ENCODE results near the gene RPS6KA5.
"Not testable (repeated sequence)": the region's sequence is repeated elsewhere in the genome, so short reads cannot be mapped to it uniquely, and the experiment has no call there.

RPS6KA5 gene

GRCh38 chr14:90993792-90994191 is 66.6 kb downstream of the RPS6KA5 start:
- Histone ChIP-seq H3K4me1 (ENCODE audit: control insufficient read depth, insufficient read depth, low read length) (peaks cover 10% of the 10 kb centered on the region), H3K9me3 (ENCODE audit: control insufficient read depth, low read length) (no peaks in the 10 kb centered on the region), H3K9ac (ENCODE audit: low read length) (no peak overlapping the region), H3K27me3 (ENCODE audit: control insufficient read depth, insufficient read depth, low read length) (no peaks in the 10 kb centered on the region), H3K36me3 (ENCODE audit: control insufficient read depth, insufficient read depth, low read length) (no peaks in the 10 kb centered on the region), H3K4me3 (ENCODE audit: low read length) (no peak overlapping the region)

GRCh38 chr14:90991690-90992443 is 68.6 kb downstream of the RPS6KA5 start:
- H3K4me1 ChIP-seq (ENCODE audit: control insufficient read depth, insufficient read depth, low read length) = peaks cover 10% of the 10 kb centered on the region
- H3K9ac ChIP-seq (ENCODE audit: low read length) = no peak overlapping the region
- no peak overlapping the region for H3K4me3 ChIP-seq (ENCODE audit: low read length)
- H3K27me3 ChIP-seq (ENCODE audit: control insufficient read depth, insufficient read depth, low read length) = no peaks in the 10 kb centered on the region
- no peaks in the 10 kb centered on the region for H3K36me3 ChIP-seq (ENCODE audit: control insufficient read depth, insufficient read depth, low read length)
- H3K9me3 ChIP-seq (ENCODE audit: control insufficient read depth, low read length) = no peaks in the 10 kb centered on the region

GRCh38 chr14:90990141-90990540 is 70.3 kb downstream of the RPS6KA5 start:
- no peak overlapping the region for H3K4me3 ChIP-seq (ENCODE audit: low read length)
- no peak overlapping the region for H3K9ac ChIP-seq (ENCODE audit: low read length)
- H3K27me3 ChIP-seq (ENCODE audit: control insufficient read depth, insufficient read depth, low read length) = no peaks in the 10 kb centered on the region
- H3K36me3 ChIP-seq (ENCODE audit: control insufficient read depth, insufficient read depth, low read length) = no peaks in the 10 kb centered on the region
- H3K9me3 ChIP-seq (ENCODE audit: control insufficient read depth, low read length) = no peaks in the 10 kb centered on the region
- H3K4me1 ChIP-seq (ENCODE audit: control insufficient read depth, insufficient read depth, low read length) = peaks cover 3% of the 10 kb centered on the region

DNA sequence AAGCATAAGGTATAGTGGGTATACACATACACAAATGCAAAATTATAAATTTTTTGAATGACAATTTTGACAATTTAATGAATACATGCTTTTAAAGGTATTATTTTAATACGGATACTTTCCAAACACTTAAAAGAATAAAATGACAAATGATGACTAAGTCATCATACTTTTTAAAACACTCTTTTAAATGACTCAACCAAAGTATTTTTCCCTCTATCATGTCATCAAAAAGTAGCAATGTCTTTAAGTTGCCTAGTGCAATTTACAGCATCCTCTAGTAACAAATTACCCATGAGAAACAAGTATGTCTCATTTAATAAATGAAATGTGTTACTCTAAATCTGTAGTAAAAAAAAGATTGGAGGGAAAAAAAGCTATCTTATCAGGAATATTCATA is 73.3 kb downstream of the RPS6KA5 start:
- Histone ChIP-seq H3K4me1 (ENCODE audit: control insufficient read depth, insufficient read depth, low read length) (no peaks in the 10 kb centered on the region), H3K36me3 (ENCODE audit: control insufficient read depth, insufficient read depth, low read length) (no peaks in the 10 kb centered on the region), H3K9me3 (ENCODE audit: control insufficient read depth, low read length) (no peaks in the 10 kb centered on the region), H3K27me3 (ENCODE audit: control insufficient read depth, insufficient read depth, low read length) (no peaks in the 10 kb centered on the region), H3K9ac (ENCODE audit: low read length) (no peak overlapping the region), H3K4me3 (ENCODE audit: low read length) (no peak overlapping the region)

GRCh38 chr14:90986510-90986909 is 73.9 kb downstream of the RPS6KA5 start:
- H3K27me3 ChIP-seq (ENCODE audit: control insufficient read depth, insufficient read depth, low read length) = no peaks in the 10 kb centered on the region
- no peaks in the 10 kb centered on the region for H3K4me1 ChIP-seq (ENCODE audit: control insufficient read depth, insufficient read depth, low read length)
- no peaks in the 10 kb centered on the region for H3K9me3 ChIP-seq (ENCODE audit: control insufficient read depth, low read length)
- H3K36me3 ChIP-seq (ENCODE audit: control insufficient read depth, insufficient read depth, low read length) = no peaks in the 10 kb centered on the region
- H3K4me3 ChIP-seq (ENCODE audit: low read length) = no peak overlapping the region
- no peak overlapping the region for H3K9ac ChIP-seq (ENCODE audit: low read length)

DNA sequence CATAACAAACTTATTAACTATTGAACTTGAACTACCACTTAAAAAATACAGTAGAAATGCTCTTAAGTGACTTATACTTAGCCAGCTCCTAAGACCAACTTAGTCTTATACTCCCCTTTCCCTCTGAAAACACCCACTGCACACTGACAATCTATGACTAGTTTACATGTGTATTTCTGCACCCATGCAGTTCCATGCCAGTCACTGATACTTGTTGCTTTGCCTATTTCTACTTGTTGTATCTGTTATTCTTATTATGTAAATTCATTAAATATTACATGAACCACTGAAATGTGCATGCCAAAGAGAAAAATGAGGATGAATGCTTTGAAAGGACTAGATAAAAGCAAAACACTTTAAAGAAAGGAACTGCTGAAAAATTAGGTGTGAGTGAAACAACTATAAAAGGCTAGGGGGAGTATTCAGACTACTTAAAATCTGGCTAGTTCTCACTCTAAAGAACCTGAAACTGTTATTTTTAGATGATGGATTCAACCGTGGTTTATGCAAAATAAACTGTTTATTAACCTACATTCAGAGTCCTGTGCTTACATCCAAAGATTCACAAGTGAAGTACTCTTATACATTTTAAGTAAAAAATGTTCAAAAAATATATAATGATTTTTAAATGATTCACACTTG is 74.7 kb downstream of the RPS6KA5 start:
- H3K36me3 ChIP-seq (ENCODE audit: control insufficient read depth, insufficient read depth, low read length) = no peaks in the 10 kb centered on the region
- no peak overlapping the region for H3K4me3 ChIP-seq (ENCODE audit: low read length)
- H3K4me1 ChIP-seq (ENCODE audit: control insufficient read depth, insufficient read depth, low read length) = no peaks in the 10 kb centered on the region
- no peaks in the 10 kb centered on the region for H3K9me3 ChIP-seq (ENCODE audit: control insufficient read depth, low read length)
- H3K9ac ChIP-seq (ENCODE audit: low read length) = no peak overlapping the region
- H3K27me3 ChIP-seq (ENCODE audit: control insufficient read depth, insufficient read depth, low read length) = no peaks in the 10 kb centered on the region

DNA sequence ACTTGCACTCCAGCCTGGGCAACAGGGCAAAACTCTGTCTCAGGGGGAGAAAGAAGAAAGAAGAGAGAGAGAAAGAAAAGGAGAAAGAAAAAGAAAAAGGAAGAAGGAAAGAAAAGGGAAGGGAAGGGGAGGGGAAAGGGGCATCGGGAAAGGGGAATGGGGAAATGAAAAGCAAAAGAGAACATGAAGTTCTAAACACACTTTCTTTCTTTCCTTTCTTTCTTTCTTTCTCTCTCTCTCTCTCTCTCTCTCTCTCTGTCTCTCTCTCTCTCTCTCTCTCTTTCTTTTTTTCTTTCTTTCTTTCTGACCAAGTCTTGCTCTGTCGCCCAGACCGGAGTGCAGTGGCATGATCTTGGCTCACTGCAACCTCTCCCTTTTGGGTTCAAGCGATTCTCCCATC is 76.9 kb downstream of the RPS6KA5 start:
- Histone ChIP-seq H3K9ac (ENCODE audit: low read length) (no peak overlapping the region), H3K4me3 (ENCODE audit: low read length) (no peak overlapping the region), H3K36me3 (ENCODE audit: control insufficient read depth, insufficient read depth, low read length) (no peaks in the 10 kb centered on the region), H3K4me1 (ENCODE audit: control insufficient read depth, insufficient read depth, low read length) (no peaks in the 10 kb centered on the region), H3K27me3 (ENCODE audit: control insufficient read depth, insufficient read depth, low read length) (no peaks in the 10 kb centered on the region), H3K9me3 (ENCODE audit: control insufficient read depth, low read length) (no peaks in the 10 kb centered on the region)

DNA sequence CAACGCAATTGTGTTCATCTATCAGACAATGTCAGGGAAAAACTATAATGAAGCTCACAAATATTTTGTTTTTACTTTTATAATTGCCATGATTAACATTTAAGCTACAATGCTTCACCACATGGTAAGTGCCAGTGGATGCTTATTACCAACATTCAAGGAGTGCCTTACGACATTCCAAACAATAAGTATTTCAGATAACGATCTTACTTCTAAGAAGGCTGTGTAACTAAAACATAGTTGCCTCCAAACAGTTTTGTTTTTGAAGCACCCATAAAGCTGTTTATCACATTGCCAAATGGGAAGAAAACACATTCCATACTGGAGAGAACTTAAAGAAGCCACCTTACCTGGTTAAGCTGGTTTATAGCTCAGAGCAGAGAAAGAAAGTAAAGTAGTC is 78.8 kb downstream of the RPS6KA5 start:
- H3K36me3 ChIP-seq (ENCODE audit: control insufficient read depth, insufficient read depth, low read length) = no peaks in the 10 kb centered on the region
- H3K4me1 ChIP-seq (ENCODE audit: control insufficient read depth, insufficient read depth, low read length) = no peaks in the 10 kb centered on the region
- no peaks in the 10 kb centered on the region for H3K9me3 ChIP-seq (ENCODE audit: control insufficient read depth, low read length)
- no peak overlapping the region for H3K4me3 ChIP-seq (ENCODE audit: low read length)
- H3K27me3 ChIP-seq (ENCODE audit: control insufficient read depth, insufficient read depth, low read length) = no peaks in the 10 kb centered on the region
- no peak overlapping the region for H3K9ac ChIP-seq (ENCODE audit: low read length)

GRCh38 chr14:90980636-90981035 is 79.8 kb downstream of the RPS6KA5 start:
- not testable (repeated sequence) for H3K4me1 ChIP-seq (ENCODE audit: control insufficient read depth, insufficient read depth, low read length); H3K27me3 ChIP-seq (ENCODE audit: control insufficient read depth, insufficient read depth, low read length); H3K36me3 ChIP-seq (ENCODE audit: control insufficient read depth, insufficient read depth, low read length); H3K9me3 ChIP-seq (ENCODE audit: control insufficient read depth, low read length); H3K4me3 ChIP-seq (ENCODE audit: low read length); H3K9ac ChIP-seq (ENCODE audit: low read length)

- H3K27me3 ChIP-seq (ENCODE audit: control insufficient read depth, insufficient read depth, low read length) = no peaks in the 10 kb centered on the region
- no peaks in the 10 kb centered on the region for H3K36me3 ChIP-seq (ENCODE audit: control insufficient read depth, insufficient read depth, low read length)
- H3K9me3 ChIP-seq (ENCODE audit: control insufficient read depth, low read length) = no peaks in the 10 kb centered on the region
- no peak overlapping the region for H3K9ac ChIP-seq (ENCODE audit: low read length)
- no peak overlapping the region for H3K4me3 ChIP-seq (ENCODE audit: low read length)
- H3K4me1 ChIP-seq (ENCODE audit: control insufficient read depth, insufficient read depth, low read length) = peaks cover 4% of the 10 kb centered on the region
These were observed 80.9 kb downstream of the RPS6KA5 start for GRCh38 chr14:90979515-90979914.

DNA sequence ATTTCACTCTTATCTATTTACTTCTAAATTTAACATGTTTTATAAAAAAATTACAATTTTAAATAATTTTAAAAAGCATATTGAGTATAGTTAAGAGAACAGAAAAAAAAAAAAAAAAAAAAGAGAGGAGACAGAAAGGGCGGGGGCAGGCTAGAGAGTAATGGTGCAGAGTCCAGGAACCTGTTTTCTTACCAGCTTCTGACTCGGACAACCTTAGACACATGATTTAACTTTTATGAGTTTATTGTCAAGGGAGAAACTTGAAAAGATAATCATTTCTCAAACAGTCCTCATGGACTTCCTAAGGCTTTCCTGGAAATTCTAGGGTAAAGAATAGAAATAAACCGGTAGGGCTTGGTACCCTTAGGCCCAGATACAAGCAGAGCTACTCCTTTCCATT is 84.3 kb downstream of the RPS6KA5 start:
- Histone ChIP-seq H3K4me1 (ENCODE audit: control insufficient read depth, insufficient read depth, low read length) (peaks cover 11% of the 10 kb centered on the region), H3K36me3 (ENCODE audit: control insufficient read depth, insufficient read depth, low read length) (no peaks in the 10 kb centered on the region), H3K27me3 (ENCODE audit: control insufficient read depth, insufficient read depth, low read length) (no peaks in the 10 kb centered on the region), H3K4me3 (ENCODE audit: low read length) (no peak overlapping the region), H3K9ac (ENCODE audit: low read length) (no peak overlapping the region), H3K9me3 (ENCODE audit: control insufficient read depth, low read length) (no peaks in the 10 kb centered on the region)

DNA sequence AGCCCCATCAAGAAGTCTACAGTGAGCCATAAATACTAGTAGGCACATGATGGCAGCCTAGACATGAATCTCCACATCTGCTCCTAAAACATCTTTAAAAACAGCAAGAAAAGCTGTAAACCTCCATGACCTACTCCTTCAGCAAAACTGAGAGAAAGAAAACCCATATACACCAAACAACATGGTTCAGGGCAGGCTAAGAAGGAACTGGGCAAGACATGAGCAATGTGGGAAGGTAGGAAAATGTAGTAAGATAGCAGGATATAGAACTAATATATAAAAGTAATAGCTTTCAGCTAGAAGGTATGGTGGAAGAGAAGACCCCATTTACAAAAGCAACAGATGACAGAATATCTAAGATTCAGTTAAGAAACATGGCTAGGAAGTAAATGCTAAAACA is 88.8 kb downstream of the RPS6KA5 start:
- Histone ChIP-seq H3K9me3 (ENCODE audit: control insufficient read depth, low read length) (no peaks in the 10 kb centered on the region), H3K9ac (ENCODE audit: low read length) (no peak overlapping the region), H3K4me1 (ENCODE audit: control insufficient read depth, insufficient read depth, low read length) (peaks cover 14% of the 10 kb centered on the region), H3K4me3 (ENCODE audit: low read length) (no peak overlapping the region), H3K36me3 (ENCODE audit: control insufficient read depth, insufficient read depth, low read length) (no peaks in the 10 kb centered on the region), H3K27me3 (ENCODE audit: control insufficient read depth, insufficient read depth, low read length) (no peaks in the 10 kb centered on the region)

Data from mucosa of stomach (tissue), 1 donor.